NB4 (cell line): ENCODE measurements around the gene MYBL2.
"Not testable (repeated sequence)": the region's sequence is repeated elsewhere in the genome, so short reads cannot be mapped to it uniquely, and the experiment has no call there.

ENCODE experiments used
- CTCF ChIP-seq: IDR thresholded peaks from one replicate; pipeline ENCODE4 v1.5.1; 2012; ENCODE audit warnings: low read depth, low read length
- MYC ChIP-seq: IDR thresholded peaks from 2 replicates; pipeline ENCODE4 v1.6.1; 2011; ENCODE audit warnings: low read depth, low read length
- POLR2A ChIP-seq: IDR thresholded peaks from 2 replicates; pipeline ENCODE4 v1.6.1; 2011; ENCODE audit warnings: mild to moderate bottlenecking; ENCODE audit not compliant: insufficient read length; ENCODE audit errors: extremely low read depth

- TF ChIP-seq CTCF, POLR2A, MYC: not testable (repeated sequence)
Observed at GRCh38 chr20:43655176-43655575, 11.7 kb upstream of the MYBL2 start.
